Islet precursor cell (in vitro differentiated cells): Measurements from ENCODE around the gene KCNQ1OT1.
A peak's percentile ranks its signal among the peaks of the same experiment; 100 is the strongest.

Source experiments
- DNase-seq: peaks from one replicate; pipeline ENCODE4 v3.0.0-alpha.2; 2018

KCNQ1OT1 gene

DNA sequence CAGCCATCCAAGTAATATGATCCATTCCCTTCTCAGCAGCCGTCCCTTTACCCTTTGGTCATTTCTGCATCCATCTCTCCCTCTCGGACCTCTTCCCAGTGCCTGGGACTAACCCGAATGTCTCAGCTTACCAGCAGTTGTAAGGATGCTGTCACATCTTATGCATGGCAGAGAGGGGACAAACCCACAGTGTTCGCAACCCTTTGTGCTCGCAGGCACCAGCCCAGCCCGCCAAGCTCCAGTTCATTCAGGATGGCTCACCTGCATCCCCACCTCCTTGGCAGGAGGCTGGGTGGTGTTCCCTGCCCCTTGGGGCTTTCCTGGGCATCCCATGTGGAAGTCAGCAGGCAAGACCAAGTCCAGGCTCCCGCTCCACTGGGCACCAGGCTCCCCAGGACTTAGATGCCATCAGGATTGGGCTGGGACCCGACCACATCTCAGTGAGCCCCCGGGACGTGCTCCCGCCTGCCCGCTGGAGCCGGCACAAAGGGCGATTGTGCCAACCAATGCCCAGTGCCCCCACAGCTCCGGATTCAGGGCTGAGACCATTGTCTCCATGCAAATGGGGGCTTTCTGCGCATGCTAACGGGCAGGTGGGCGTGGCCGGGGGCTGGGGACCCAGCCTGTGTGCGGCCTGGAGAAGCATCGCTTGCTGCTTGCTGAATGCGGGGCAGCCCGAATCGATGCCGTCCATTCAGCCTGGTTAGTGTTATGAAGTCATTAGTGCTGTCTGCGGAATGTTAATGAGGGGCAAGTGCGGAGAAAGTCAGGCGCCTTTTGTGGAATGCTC is 108.6 kb downstream of the KCNQ1OT1 start:
- DNase-seq, result peak; percentile 61

- no peak for DNase-seq
Measured at GRCh38 chr11:2590131-2590964, 109.4 kb downstream of the KCNQ1OT1 start.

- no peak for DNase-seq
Measured at GRCh38 chr11:2589538-2589934, 110.3 kb downstream of the KCNQ1OT1 start.

DNA sequence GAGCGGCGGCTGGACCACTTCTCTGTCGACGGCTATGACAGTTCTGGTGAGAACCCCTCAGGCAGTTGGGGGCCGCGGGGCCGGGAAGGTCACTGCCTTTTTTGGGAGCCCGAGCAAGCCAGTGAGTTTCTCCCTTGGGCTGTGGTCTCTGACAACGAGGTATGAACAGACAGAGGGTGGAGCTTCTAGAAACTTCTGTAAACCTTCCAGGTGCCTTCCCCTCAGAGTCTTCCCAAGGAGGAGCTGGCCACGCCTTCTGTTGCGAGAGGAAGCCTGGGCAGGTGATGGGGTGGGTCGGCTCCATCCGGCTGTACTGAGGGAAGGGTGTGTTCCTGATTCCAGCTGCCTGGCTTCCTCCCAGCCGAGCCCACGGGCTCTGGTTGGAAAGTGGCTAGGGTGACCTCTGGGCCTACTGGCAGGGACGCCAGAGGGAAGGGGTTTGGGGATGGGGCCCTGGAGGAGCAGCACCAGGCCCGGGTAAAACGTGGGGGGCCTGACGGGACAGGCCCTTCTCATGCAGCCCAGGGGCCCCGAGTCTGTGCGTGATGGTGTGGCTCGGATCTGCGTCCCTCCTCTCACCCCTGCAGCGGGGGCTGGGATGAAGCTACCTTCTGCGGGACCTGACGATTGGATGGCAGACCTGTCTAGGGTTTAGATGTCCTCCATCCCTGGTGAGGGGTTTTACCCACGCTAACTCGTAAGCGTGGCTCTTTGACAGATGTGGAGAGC is 110.8 kb downstream of the KCNQ1OT1 start:
- DNase-seq, result no peak

- peak; percentile 52 for DNase-seq
Measured at GRCh38 chr11:2587976-2588748, 111.6 kb downstream of the KCNQ1OT1 start.

GRCh38 chr11:2587132-2587930 is 112.5 kb downstream of the KCNQ1OT1 start:
- peak; percentile 50 for DNase-seq

DNA sequence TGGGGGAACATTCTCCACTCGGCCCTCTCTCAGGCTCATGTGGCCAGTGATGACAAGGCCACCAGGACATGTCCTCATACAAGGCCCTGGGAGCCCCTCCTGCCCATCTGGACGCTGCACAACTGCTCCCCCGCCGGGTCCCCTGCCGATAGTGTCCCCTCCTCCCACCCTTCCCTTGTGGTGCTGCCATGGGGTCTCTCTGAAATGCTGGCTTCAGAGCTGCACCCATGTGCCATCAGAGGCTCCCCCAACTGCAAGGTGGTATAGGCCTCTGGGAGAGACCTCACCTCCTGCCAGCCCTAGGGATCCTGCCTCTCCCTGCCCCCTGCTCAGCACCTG is 113.0 kb downstream of the KCNQ1OT1 start:
- DNase-seq, result peak; percentile 43

DNA sequence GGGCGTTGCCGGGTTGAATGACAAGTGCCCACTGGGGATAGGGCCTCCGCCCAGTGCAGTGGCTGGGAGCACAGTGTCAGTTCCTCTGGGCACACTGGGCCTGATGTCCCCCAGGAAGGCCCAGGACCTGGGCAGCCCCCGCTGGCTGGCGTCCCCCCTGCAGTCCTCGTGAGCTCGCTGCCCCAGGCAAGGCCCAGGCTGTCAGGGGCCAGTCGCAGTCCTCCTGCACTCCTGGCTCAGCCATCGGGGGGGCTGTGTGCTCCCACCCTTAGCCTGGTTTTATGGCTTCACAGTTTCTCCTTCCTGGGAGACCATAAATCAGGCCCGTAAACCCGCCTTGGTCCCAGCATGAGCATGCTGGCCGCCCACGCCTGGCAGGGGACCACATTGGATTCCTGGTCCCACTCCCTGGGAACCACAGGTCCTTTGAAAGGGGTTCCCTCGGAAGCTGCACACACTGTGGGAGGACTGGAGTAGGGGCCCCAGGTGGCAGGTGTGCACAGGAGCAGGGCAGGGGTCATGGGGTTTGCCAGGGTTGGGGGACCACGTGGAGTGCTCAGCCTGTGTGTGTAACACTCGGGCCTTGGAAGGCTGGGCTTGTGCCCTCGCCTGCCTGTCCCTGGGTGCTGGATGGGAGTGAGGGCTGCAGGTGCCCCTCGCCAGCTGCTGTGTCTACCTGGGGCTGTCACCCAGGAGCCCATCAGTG is 113.6 kb downstream of the KCNQ1OT1 start:
- peak; percentile 52 for DNase-seq

DNA sequence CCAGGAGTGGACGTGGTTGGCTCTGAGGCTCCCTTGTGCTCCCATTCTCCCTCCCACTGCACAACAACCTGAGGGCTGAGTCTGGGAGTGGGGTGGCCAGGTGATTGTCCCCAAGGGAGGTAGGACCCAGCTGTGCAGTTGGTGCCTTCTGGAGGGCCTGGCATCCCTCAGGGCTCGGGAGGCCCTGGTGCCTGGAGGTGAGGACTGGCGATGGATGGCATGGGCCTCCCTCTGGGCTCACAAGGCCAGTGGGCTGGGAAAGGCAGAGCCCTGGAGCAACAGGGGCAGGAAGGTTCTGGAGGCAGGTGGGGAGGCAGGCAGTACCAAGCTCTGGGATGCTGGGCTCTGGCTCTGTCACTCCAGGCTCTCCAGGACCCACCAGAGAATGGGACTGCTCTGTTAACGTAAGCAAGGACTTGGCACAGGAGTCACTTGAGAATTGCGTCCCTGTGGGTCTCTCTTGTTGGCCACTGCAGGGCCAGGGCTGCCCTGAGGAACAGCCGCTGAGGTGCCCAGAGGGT is 114.2 kb downstream of the KCNQ1OT1 start:
- peak; percentile 44 for DNase-seq

DNA sequence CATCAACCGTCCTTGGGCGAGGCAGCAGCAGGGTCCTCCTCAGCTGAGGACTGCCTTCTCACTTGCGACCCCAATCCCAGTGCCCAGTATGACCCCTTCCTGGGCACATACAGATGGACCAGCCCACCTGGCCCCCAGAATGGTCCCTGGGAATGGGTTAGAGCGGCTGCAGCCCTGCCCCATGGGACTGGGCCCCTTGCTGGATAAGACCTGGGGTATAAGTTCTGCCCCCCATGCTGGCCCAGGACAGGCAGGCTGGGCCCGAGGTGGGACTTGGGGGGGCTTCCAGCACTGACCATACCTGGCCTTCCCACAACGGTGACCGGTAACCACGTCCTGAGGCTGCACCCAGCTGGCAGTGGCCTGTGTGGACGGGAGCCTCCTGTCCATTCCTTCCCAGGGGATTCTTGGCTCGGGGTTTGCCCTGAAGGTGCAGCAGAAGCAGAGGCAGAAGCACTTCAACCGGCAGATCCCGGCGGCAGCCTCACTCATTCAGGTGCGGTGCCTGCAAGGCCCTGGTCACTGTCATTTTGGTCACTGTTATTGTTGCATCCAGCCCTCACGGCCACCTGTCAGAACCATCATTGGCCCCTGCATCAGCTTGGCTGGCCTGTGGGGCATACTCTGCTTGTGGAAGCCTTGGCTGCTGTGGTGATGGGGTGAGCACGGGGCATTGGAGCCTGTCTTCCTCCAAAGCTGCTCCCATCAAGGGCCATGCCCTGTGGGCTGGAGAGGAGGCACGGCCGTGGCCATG is 114.8 kb downstream of the KCNQ1OT1 start:
- peak; percentile 46 for DNase-seq

DNA sequence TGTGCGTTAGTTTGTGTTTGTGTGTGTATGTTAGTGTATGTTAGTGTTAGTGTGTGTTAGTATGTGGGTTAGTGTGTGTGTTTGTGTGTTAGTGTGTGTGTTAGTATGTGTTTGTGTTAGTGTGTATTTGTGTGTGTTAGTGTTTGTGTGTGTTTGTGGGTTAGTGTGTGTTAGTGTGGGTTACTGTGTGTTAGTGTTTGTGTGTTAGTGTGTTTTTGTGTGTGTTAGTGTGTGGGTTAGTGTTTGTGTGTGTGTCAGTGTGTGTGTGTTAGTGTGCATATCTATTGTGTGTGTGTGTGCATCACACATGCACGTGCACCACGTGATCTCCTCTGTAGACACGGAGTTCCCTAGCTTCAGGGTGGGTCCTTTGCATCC is 115.4 kb downstream of the KCNQ1OT1 start:
- DNase-seq, result no peak

- no peak for DNase-seq
Measured at GRCh38 chr11:2583605-2583958, 116.2 kb downstream of the KCNQ1OT1 start.

DNA sequence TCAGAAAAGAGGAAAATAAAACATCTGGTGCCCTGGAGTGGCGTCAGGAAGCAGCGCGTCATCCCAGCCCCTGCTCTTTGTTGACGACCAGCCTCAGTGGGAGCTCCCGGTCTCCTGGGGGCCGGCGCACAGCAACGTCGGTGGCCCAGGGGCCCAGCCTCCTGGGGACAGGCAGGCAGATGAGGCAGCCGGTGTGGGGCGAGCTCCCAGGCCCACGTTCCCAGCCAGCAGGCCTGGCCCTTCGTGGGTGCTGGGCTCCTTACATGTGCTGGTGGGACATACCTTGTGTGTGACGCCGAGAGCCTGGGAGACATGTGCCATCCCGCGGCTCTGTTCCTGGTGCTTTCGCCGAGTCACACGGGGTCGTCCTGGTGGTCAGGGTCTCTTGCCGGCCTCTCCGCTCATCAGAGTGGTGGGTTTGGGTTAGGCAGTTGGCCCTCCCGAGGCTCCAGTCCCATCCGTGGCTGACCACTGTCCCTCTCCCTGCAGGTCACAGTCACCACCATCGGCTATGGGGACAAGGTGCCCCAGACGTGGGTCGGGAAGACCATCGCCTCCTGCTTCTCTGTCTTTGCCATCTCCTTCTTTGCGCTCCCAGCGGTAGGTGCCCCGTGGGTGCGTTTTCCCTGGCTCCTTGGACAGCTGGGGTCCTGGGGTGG is 116.7 kb downstream of the KCNQ1OT1 start:
- peak; percentile 54 for DNase-seq

- peak; percentile 57 for DNase-seq
Measured at GRCh38 chr11:2582351-2582945, 117.3 kb downstream of the KCNQ1OT1 start.

GRCh38 chr11:2581931-2582350 is 117.9 kb downstream of the KCNQ1OT1 start:
- DNase-seq, result peak; percentile 41

- peak; percentile 43 for DNase-seq
Measured at GRCh38 chr11:2581151-2581930, 118.5 kb downstream of the KCNQ1OT1 start.

DNA sequence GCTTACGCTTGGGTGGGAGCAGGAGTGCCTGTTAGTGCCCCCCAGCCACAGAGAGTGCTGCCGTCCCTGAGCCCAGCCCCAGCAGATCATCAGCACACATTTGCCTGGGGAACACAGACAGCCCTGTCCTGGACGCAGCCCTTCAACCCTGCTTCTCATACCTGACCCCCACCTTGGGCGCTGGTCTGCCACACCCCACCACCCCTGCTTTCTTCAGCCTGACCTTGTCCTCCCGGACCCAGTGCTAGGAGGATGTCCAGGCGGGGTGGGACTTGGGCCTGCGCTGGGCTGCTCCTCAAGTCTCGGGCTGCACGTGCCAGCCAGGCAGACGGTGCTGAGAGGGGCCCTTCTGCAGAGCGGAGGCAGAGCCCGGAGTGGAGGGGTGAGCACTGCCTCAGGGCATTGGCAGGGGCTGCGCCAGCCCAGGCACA is 119.2 kb downstream of the KCNQ1OT1 start:
- peak; percentile 49 for DNase-seq

DNA sequence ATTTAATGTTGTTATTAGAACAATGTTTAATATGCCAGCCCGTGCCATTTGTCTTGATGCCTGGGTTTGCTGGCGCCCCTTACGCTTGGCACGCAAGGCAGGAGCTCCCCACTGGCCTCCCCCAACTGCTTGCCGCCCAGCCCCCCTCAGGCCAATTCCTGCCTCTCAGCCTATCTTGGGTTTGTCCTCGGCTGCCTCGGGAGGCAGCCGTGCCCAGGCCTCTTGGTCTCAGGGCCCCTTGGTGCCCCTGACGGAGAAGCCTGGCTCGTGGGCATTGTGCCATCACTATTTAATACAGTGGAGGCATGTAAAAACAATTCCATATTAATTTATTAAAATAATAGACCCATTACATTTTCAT is 119.8 kb downstream of the KCNQ1OT1 start:
- peak; percentile 28 for DNase-seq
